MM.1S (cell line): ENCODE data around the gene ST6GALNAC6.

ENCODE experiments used
- EZH2 ChIP-seq: fragments of 300-600 bp; sonication (generic); optimal IDR thresholded peaks from 2 replicates; pipeline ENCODE3; 2017; ENCODE audit warnings: low read depth, mild to moderate bottlenecking, antibody characterized with exemption, low read length, mixed read lengths
- EZH2phosphoT487 ChIP-seq: fragments of 300-600 bp; sonication (generic); IDR thresholded peaks from 2 replicates; pipeline ENCODE4 v1.6.1; 2018; ENCODE audit warnings: antibody characterized with exemption, low read length
- TF ChIP-seq, protein P1 (sequence below): fragments of 300-600 bp; sonication (generic); IDR thresholded peaks from 2 replicates; pipeline ENCODE4 v1.5.1; 2016; ENCODE audit warnings: antibody characterized with exemption, low read length, mixed read lengths

DNA sequence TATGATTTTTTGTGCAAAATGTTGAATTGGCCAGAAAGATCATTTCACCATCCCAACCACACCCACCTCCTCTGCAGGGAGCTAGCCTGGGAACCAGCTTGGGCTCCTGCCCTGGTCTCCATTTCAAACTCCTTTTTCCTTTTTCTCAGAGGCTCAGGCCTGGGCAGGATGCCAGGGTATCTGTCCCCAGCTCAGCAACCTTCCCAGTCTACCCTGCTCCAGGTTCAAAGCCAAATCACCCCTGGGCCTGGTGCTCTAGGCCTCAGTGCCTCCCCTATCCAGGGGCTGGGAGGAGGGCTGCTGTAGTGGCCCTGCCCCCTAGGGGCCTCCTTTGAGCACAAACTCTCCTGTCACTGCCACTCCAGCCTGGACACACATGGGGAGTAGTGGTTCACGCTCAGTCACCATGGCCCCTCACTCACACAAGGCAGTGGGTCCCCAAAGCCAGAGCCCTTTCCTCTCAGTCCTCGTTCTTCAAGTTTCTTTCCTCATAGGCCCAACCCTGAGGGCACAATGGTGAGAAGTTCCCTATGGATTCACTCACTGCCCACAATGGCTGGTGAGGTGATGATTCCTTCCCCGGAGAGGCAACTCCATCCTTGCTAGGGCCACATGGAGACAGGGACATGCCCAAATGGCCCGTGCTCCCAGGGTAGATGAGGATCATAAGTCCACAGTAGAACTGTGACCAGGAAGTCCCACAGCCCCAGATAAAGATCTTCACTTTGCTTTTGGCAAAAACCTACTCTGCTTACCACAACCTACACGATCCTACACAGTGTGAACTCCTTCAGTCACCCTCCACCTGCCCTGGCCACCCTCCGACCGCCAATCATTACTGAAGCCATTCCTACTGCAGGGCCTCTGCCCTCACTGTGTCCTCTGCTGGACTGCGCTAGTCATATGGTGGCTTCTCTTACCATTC is 19.0 kb upstream of the ST6GALNAC6 start:
- TF ChIP-seq, protein P1, sequence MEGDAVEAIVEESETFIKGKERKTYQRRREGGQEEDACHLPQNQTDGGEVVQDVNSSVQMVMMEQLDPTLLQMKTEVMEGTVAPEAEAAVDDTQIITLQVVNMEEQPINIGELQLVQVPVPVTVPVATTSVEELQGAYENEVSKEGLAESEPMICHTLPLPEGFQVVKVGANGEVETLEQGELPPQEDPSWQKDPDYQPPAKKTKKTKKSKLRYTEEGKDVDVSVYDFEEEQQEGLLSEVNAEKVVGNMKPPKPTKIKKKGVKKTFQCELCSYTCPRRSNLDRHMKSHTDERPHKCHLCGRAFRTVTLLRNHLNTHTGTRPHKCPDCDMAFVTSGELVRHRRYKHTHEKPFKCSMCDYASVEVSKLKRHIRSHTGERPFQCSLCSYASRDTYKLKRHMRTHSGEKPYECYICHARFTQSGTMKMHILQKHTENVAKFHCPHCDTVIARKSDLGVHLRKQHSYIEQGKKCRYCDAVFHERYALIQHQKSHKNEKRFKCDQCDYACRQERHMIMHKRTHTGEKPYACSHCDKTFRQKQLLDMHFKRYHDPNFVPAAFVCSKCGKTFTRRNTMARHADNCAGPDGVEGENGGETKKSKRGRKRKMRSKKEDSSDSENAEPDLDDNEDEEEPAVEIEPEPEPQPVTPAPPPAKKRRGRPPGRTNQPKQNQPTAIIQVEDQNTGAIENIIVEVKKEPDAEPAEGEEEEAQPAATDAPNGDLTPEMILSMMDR, result peak; percentile 19; the same call in 1 of the 2 replicates
- TF ChIP-seq EZH2 (no peak), EZH2phosphoT487 (no peak)
